Lower leg skin (tissue), 4 donors: ENCODE data around the gene CEP250. TPM values are rescaled to one million over a fixed set of nuclear protein-coding genes. Genes with fewer than 3 reads are reported as not detected.

Experiments used
- DNase-seq, 2 donors: peaks; one replicate each; pipeline ENCODE4 v3.0.0-alpha.2; 2019; ENCODE audit warnings: low spot score in 2 of 2
- H3K4me3 ChIP-seq: fragments of 200-600 bp; sonication (generic); 2 replicates; pipeline ENCODE4 v1.5.1; 2017; ENCODE audit warnings: mild to moderate bottlenecking, low read depth; ENCODE audit not compliant: poor library complexity, severe bottlenecking
- CTCF ChIP-seq, 3 donors: fragments of 450-650 bp; IDR thresholded peaks; one replicate each; pipeline ENCODE4 v1.5.1; 2016; ENCODE audit warnings: antibody characterized with exemption in 3 of 3, mild to moderate bottlenecking in 3 of 3, moderate library complexity in 2 of 3
- POLR2A ChIP-seq, 2 donors: fragments of 450-650 bp; IDR thresholded peaks; one replicate each; pipeline ENCODE4 v1.6.1; 2016 to 2017; ENCODE audit warnings: antibody characterized with exemption in 2 of 2, mild to moderate bottlenecking in 1 of 2, moderate library complexity in 1 of 2
- WGBS, 2 donors: methylation state at CpG; one replicate each; pipeline ENCODE4 v1.1.5; 2018; 5-methylcytosine and 5-hydroxymethylcytosine counted together
- intact Hi-C: fragments of 100-400 bp; cut with DNase I; formaldehyde crosslinking; loops from one replicate; pipeline ENCODE4 v1.15.0; 2023; ENCODE audit warnings: low total_unique reads
- microRNA counts, 2 donors: library from miRNA; unstranded; fragments of <30 nt; microRNA quantifications; one replicate each; lab custom pipeline; 2016
- microRNA-seq, 2 donors: library from miRNA; unstranded; fragments of <30 nt; microRNA quantifications; one replicate each; pipeline ENCODE4, GENCODE V29; 2016; ENCODE audit warnings: borderline replicate concordance in 2 of 2, borderline number of aligned reads in 1 of 2
- total RNA-seq, 4 donors: library from RNA; depleted of rRNA; stranded (reverse); fragments of >200 nt; gene quantifications; one replicate each; pipeline ENCODE4 v1.1.0, GENCODE V29; 2016

The CEP250 gene
- total RNA-seq, 4 donors from 2014 or later, result 17.9 to 49.5 (median 28.9) TPM

- no peak for DNase-seq
- intact Hi-C loops, result no loop called here
- WGBS, 2 donors, result 43 to 54% methylated on average over 5 of the region's 5 CpGs
- H3K4me3 ChIP-seq, result no peak overlapping the region
- TF ChIP-seq CTCF (IDR thresholded peaks at IDR 0.05), result no peak
- no peak for TF ChIP-seq POLR2A (IDR thresholded peaks at IDR 0.05)
These were observed 106.3 kb downstream of the CEP250 start for GRCh38 chr20:35561671-35562070.

GRCh38 chr20:35562541-35563110 lies 107.2 kb downstream of the CEP250 start:
- no peak overlapping the region for H3K4me3 ChIP-seq
- 76 to 83% methylated on average over 9 to 10 of the region's 10 CpGs for WGBS, 2 donors
- intact Hi-C loops, result no loop called here
- no peak for DNase-seq
- no peak for TF ChIP-seq POLR2A (IDR thresholded peaks at IDR 0.05)
- no peak for TF ChIP-seq CTCF (IDR thresholded peaks at IDR 0.05)

GRCh38 chr20:35563834-35564233 lies 108.4 kb downstream of the CEP250 start:
- H3K4me3 ChIP-seq, result no peak overlapping the region
- TF ChIP-seq POLR2A (IDR thresholded peaks at IDR 0.05) (no peak), CTCF (IDR thresholded peaks at IDR 0.05) (no peak)
- no peak for DNase-seq
- intact Hi-C loops, result no loop called here
- WGBS, 2 donors, result 87 to 88% methylated on average over 10 of the region's 10 CpGs

- no peak overlapping the region for H3K4me3 ChIP-seq
- WGBS, 2 donors, result 93 to 95% methylated on average over 7 of the region's 7 CpGs
- TF ChIP-seq CTCF (IDR thresholded peaks at IDR 0.05) (no peak), POLR2A (IDR thresholded peaks at IDR 0.05) (no peak)
- intact Hi-C loops, result no loop called here
- no peak for DNase-seq
These were observed 109.5 kb downstream of the CEP250 start for GRCh38 chr20:35564905-35565304.

- 18% methylated on average over 2 of the region's 2 CpGs for WGBS, 2 donors
- no peak for DNase-seq
- no peak overlapping the region for H3K4me3 ChIP-seq
- no peak for TF ChIP-seq CTCF (IDR thresholded peaks at IDR 0.05)
- TF ChIP-seq POLR2A (IDR thresholded peaks at IDR 0.05), result no peak
- intact Hi-C loops, result no loop called here
These were observed 113.2 kb downstream of the CEP250 start for GRCh38 chr20:35568645-35569044.

MicroRNAs within 50 kb of the gene (microRNA counts, 767-probe panel; counts per million panel counts)
- microRNA hsa-miR-1289 (lab: Ali Mortazavi, UCI), result 0 to 358 counts per million in 2 donors

Small RNA genes within 50 kb of the gene (microRNA-seq; reads per million reads assigned to microRNA genes)
- 0 reads per million in 2 donors for gene MIR1289-1

Other genes with a start within 250 kb of the CEP250 start
- gene MMP24, start 228.9 kb upstream of the CEP250 start, total RNA-seq, result under 1 TPM in 3 of 4 donors, not detected in 1; 0.11 to 0.71 (median 0.27) TPM
- 10 to 100 TPM; 22.7 to 47.6 (median 25.4) TPM for gene MMP24OS, start 177.5 kb upstream of the CEP250 start, total RNA-seq
- 100 to 1,000 TPM; 148 to 240 (median 177) TPM for gene EIF6, start 170.8 kb upstream of the CEP250 start, total RNA-seq
- 10 to 100 TPM; 54.4 to 85.7 (median 68.6) TPM for gene FAM83C, start 163.2 kb upstream of the CEP250 start, total RNA-seq
- gene UQCC1, start 43.6 kb upstream of the CEP250 start, total RNA-seq, result 10 to 100 TPM; 18.8 to 28.1 (median 26.8) TPM
- gene GDF5, start 17.4 kb upstream of the CEP250 start, total RNA-seq, result under 1 TPM in 2 of 4 donors, not detected in 2; 0.10 TPM
- not detected for gene C20orf173, start 74.1 kb downstream of the CEP250 start, total RNA-seq
- gene ERGIC3, start 86.5 kb downstream of the CEP250 start, total RNA-seq, result 100 to 1,000 TPM; 148 to 222 (median 201) TPM
- gene SPAG4, start 160.2 kb downstream of the CEP250 start, total RNA-seq, result 1 to 10 TPM in 3 of 4 donors, not detected in 1; 1.2 to 2.5 (median 1.9) TPM
- 100 to 1,000 TPM in 2 of 4 donors, 10 to 100 TPM in 2; 51.8 to 172 (median 122) TPM for gene CPNE1, start 209.3 kb downstream of the CEP250 start, total RNA-seq
- 10 to 100 TPM; 13.5 to 27.8 (median 21.4) TPM for gene RBM12, start 209.3 kb downstream of the CEP250 start, total RNA-seq
- gene NFS1, start 243.8 kb downstream of the CEP250 start, total RNA-seq, result 10 to 100 TPM; 39.6 to 48.4 (median 44.0) TPM
- gene ROMO1, start 243.8 kb downstream of the CEP250 start, total RNA-seq, result 100 to 1,000 TPM in 3 of 4 donors, 10 to 100 TPM in 1; 57.4 to 242 (median 150) TPM